ENCODE data around the gene HDAC7.

HDAC7 gene

GRCh38 chr12:47778881-47779280, 40.8 kb downstream of the HDAC7 start:
- ATAC-seq: peak; percentile 4; the same call in 2 of the 3 replicates
- TF ChIP-seq ZFP30 (CRISPR knock-in tag; IDR thresholded peaks at IDR 0.05): no peak
- TF ChIP-seq PATZ1 (CRISPR knock-in tag; IDR thresholded peaks at IDR 0.05; ENCODE audit: borderline replicate concordance): no peak
- no peak for TF ChIP-seq ZC3H10 (CRISPR knock-in tag; IDR thresholded peaks at IDR 0.05)
- TF ChIP-seq TSHZ2 (CRISPR knock-in tag; IDR thresholded peaks at IDR 0.05): no peak
- TF ChIP-seq CSRNP3 (CRISPR knock-in tag; IDR thresholded peaks at IDR 0.05): no peak
- TF ChIP-seq ARNTL (CRISPR knock-in tag; IDR thresholded peaks at IDR 0.05; ENCODE audit: borderline replicate concordance, low read depth): no peak
- TF ChIP-seq ESRRG (CRISPR knock-in tag; IDR thresholded peaks at IDR 0.05): no peak
- no peak for TF ChIP-seq CSDC2 (CRISPR knock-in tag; IDR thresholded peaks at IDR 0.05)
- TF ChIP-seq BACH2 (CRISPR knock-in tag; IDR thresholded peaks at IDR 0.05; ENCODE audit: borderline replicate concordance): no peak
- no peak for TF ChIP-seq TCF4 (CRISPR knock-in tag; IDR thresholded peaks at IDR 0.05; ENCODE audit: borderline replicate concordance)
- no peak for TF ChIP-seq RARB (CRISPR knock-in tag; IDR thresholded peaks at IDR 0.05)
- no peak for TF ChIP-seq ZNF565 (CRISPR knock-in tag; conservative IDR thresholded peaks at IDR 0.05; ENCODE audit: low read depth)
- no peak for TF ChIP-seq SNAI2 (CRISPR knock-in tag; IDR thresholded peaks at IDR 0.05)
- no peak for TF ChIP-seq POU6F1 (CRISPR knock-in tag; IDR thresholded peaks at IDR 0.05; ENCODE audit: borderline replicate concordance, low read depth)
- TF ChIP-seq CREB5 (CRISPR knock-in tag; IDR thresholded peaks at IDR 0.05; ENCODE audit: low read depth): no peak
- no peak for TF ChIP-seq OSR1 (CRISPR knock-in tag; IDR thresholded peaks at IDR 0.05)

- 0 out of 2 replicates have a peak, but pooled peaks have one; percentile 28 for TF ChIP-seq ZFP3 (CRISPR knock-in tag; IDR thresholded peaks at IDR 0.05)
- TF ChIP-seq PATZ1 (CRISPR knock-in tag; IDR thresholded peaks at IDR 0.05; ENCODE audit: borderline replicate concordance): no peak
- ATAC-seq: no peak
Observed at GRCh38 chr12:47777741-47778558, 41.8 kb downstream of the HDAC7 start.

- ATAC-seq: no peak
- no peak for TF ChIP-seq ZFP30 (CRISPR knock-in tag; IDR thresholded peaks at IDR 0.05)
Observed at GRCh38 chr12:47777151-47777550, 42.6 kb downstream of the HDAC7 start.
